Stimulated activated naive CD8-positive, alpha-beta T cell treated with anti-CD3 and anti-CD28 coated beads, Interleukin-15, amount 100 ng/mL, for 72 hours (primary cell): Measurements from ENCODE around the gene HAUS5.
"Not testable (repeated sequence)": the region's sequence is repeated elsewhere in the genome, so short reads cannot be mapped to it uniquely, and the experiment has no call there.

Experiments
- ATAC-seq: fragments of 150-1000 bp; cut with Tn5 transposase; 2 replicates; pipeline ENCODE4 v1.10.0; 2021; ENCODE audit warnings: mild to moderate bottlenecking, moderate library complexity
- DNase-seq, 2 donors: peaks; one replicate each; pipeline ENCODE4 v3.0.0; 2021 to 2022
- H3K27ac Mint-ChIP-seq, 2 donors: one replicate each; pipeline ENCODE4 v1.8.0; 2022; ENCODE audit warnings: mild to moderate bottlenecking in 2 of 2, mixed read lengths in 2 of 2, moderate library complexity in 2 of 2
- H3K27me3 Mint-ChIP-seq: one replicate; pipeline ENCODE4 v1.8.0; 2022; ENCODE audit warnings: mixed read lengths
- H3K4me1 Mint-ChIP-seq: one replicate; pipeline ENCODE4 v1.8.0; 2022; ENCODE audit warnings: mild to moderate bottlenecking, mixed read lengths
- H3K4me3 Mint-ChIP-seq, 2 donors: one replicate each; pipeline ENCODE4 v1.8.0; 2022; ENCODE audit warnings: mild to moderate bottlenecking in 2 of 2, mixed read lengths in 2 of 2, moderate library complexity in 1 of 2
- H3K9me3 Mint-ChIP-seq, 2 donors: one replicate each; pipeline ENCODE4 v1.8.0; 2022; ENCODE audit warnings: mixed read lengths in 2 of 2

HAUS5 gene

DNA sequence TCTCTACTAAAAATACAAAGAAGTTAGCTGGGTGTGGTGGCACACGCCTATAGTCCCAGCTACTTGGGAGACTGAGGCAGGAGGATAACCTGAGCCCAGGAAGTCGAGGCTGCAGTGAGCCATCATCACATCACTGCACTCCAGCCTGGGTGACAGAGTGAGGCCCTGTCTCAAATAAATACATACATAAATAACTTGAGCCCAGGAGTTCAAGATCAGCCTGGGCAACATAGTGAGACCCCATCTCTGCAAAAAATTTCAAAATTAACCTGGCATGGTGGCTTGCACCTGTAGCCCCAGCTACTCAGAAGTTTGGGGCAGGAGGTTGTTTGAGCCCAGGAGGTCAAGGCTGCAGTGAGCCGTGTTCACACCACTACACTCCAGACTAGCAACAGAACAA is 17.5 kb upstream of the HAUS5 start:
- Mint-ChIP-seq H3K4me1 (peaks cover 10% of the 10 kb centered on the region), H3K27me3 (peaks cover 14% of the 10 kb centered on the region)
- ATAC-seq, H3K9me3 Mint-ChIP-seq, H3K27ac Mint-ChIP-seq, H3K4me3 Mint-ChIP-seq, DNase-seq: not testable (repeated sequence)

DNA sequence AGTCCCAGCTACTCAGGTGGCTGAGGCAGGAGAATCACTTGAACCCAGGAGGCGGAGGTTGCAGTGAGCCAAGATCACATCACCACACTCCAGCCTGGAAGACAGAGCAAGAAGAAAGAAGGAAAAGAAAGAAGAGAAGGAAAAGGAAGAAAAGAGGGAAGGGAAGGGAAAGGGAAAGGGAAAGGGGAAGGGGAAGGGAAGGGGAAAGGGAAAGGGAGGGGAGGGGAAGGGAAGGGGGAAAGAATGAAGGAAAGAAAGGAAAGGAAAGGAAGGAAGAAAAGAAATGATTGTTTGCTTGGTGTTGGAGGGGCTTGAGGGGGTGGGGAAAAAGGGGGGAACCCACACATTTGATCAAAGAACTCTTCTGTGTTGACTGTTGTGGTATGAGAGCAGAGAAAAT is 16.6 kb upstream of the HAUS5 start:
- no peak for ATAC-seq
- Mint-ChIP-seq H3K27me3 (peaks cover 14% of the 10 kb centered on the region), H3K4me3 (no peak overlapping the region), H3K9me3 (no peaks in the 10 kb centered on the region), H3K4me1 (peaks cover 10% of the 10 kb centered on the region), H3K27ac (no peak overlapping the region)
- DNase-seq, result no peak

- peak; percentile 25 to 38 for DNase-seq
- Mint-ChIP-seq H3K4me3 (peak overlapping the region; percentile 39 to 53), H3K27ac (peak overlapping the region in 1 of 2 donors; percentile 88)
Measured at GRCh38 chr19:35596366-35596999, 16.1 kb upstream of the HAUS5 start.

DNA sequence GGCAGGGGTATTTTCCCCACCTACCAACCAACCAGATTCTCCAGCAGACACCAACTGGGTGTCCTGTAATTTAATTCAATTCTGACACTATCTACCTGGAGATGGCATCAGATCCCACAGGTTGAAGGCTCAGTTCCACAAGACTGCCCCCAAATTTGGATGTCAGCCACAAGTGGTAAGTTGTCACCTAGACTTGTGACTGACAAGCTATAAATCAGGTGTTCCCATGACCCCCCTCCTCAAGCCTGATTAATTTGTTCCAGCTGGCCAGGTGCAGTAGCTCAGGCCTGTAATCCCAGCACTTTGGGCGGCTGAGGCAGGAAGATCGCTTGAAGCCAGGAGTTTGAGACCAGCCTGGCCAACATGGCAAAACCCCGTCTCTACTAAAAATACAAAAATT is 10.6 kb upstream of the HAUS5 start:
- H3K4me1 Mint-ChIP-seq, result peaks cover under 1% of the 10 kb centered on the region
- H3K9me3 Mint-ChIP-seq, result no peaks in the 10 kb centered on the region
- no peak overlapping the region for H3K4me3 Mint-ChIP-seq
- no peak overlapping the region for H3K27ac Mint-ChIP-seq
- DNase-seq, result no peak
- no peaks in the 10 kb centered on the region for H3K27me3 Mint-ChIP-seq
- ATAC-seq, result no peak

More at GRCh38 chr19:35596366-35596999, 16.1 kb upstream of the HAUS5 start:
- Mint-ChIP-seq H3K4me1 (peaks cover 10% of the 10 kb centered on the region), H3K9me3 (no peaks in the 10 kb centered on the region), H3K27me3 (peaks cover 14% of the 10 kb centered on the region)
- peak; percentile 90 for ATAC-seq

DNA sequence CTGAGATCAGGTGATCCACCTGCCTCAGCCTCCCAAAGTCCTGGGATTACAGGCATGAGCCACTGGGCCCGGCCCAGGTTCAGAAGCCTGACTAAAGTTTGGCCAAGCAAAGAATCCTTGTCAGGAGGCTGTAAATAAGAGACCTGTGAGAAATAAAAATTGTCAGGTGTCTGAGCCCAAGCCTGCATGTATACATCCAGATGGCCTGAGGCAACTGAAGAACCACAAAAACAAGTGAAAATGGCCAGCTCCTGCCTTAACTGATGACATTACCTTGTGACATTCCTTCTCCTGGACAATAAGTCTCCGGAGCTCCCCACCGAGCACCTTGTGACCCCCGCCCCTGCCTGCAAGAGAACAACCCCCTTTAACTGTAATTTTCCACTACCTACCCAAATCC is 8.1 kb upstream of the HAUS5 start:
- not testable (repeated sequence) for H3K4me3 Mint-ChIP-seq, H3K4me1 Mint-ChIP-seq, ATAC-seq, DNase-seq, H3K27me3 Mint-ChIP-seq, H3K27ac Mint-ChIP-seq
- H3K9me3 Mint-ChIP-seq, result peaks cover 8 to 12% of the 10 kb centered on the region in 2 donors

GRCh38 chr19:35607170-35607569 is 5.4 kb upstream of the HAUS5 start:
- not testable (repeated sequence) for H3K27me3 Mint-ChIP-seq, DNase-seq, H3K27ac Mint-ChIP-seq, H3K4me3 Mint-ChIP-seq, ATAC-seq
- Mint-ChIP-seq H3K9me3 (peaks cover 8 to 12% of the 10 kb centered on the region in 2 donors), H3K4me1 (peaks cover 18% of the 10 kb centered on the region)

DNA sequence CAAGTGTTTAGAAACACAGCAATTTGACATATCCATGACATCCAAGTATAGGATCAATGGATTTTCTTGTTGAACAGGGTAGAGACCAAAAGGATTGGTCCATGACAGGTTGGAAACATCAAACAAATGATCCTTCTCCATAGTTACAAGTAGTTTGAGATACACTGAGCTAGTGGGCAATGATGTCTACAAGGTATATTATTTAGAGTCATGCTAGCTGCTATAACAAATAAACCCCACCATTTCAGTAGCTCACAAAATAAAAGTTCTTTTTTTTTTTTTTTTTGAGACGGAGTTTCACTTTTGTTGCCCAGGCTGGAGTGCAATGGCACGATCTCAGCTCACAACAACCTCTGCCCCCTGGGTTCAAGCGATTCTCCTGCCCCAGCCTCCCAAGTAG is 4.9 kb upstream of the HAUS5 start:
- Mint-ChIP-seq H3K4me1 (peaks cover 23% of the 10 kb centered on the region), H3K4me3 (no peak overlapping the region), H3K27me3 (no peaks in the 10 kb centered on the region), H3K9me3 (peaks cover 8 to 12% of the 10 kb centered on the region in 2 donors), H3K27ac (no peak overlapping the region)
- DNase-seq (no peak), ATAC-seq (no peak)

GRCh38 chr19:35608251-35608650 is 4.3 kb upstream of the HAUS5 start:
- H3K27ac Mint-ChIP-seq, result no peak overlapping the region

DNA sequence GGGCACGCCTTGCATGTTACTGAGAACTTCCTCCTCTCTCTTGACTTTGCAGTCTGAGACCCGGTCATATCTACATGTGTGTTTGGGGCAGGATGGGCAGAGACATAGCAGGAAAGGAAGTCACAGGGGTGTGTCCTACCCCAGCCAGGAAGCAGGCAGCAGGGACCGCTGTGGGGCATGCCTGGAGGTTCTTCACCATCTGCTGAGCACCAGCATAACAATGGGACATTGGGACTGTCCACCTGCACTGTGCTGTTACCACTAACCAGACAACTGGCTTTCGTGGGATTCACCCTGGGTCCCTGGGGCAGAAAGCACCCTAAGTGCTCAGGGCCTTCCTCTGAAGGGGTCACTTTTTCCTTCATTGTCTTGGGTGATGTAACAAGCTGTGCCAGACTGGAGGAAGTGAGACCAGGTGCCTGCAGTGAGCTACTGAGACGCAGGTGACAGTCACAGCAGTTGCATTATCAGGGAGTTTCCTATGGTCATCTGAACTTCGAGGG is 2.6 kb upstream of the HAUS5 start:
- Mint-ChIP-seq H3K27me3 (no peaks in the 10 kb centered on the region), H3K4me3 (peak overlapping the region in 1 of 2 donors; percentile 19), H3K4me1 (peaks cover 33% of the 10 kb centered on the region), H3K27ac (peak overlapping the region; percentile 82), H3K9me3 (peaks cover 8 to 12% of the 10 kb centered on the region in 2 donors)
- DNase-seq, result peak in 1 of 2 donors; percentile 38
- ATAC-seq, result peak; percentile 50

More at GRCh38 chr19:35608251-35608650, 4.3 kb upstream of the HAUS5 start:
- ATAC-seq (no peak), DNase-seq (no peak)
- Mint-ChIP-seq H3K4me1 (peaks cover 25% of the 10 kb centered on the region), H3K4me3 (no peak overlapping the region), H3K9me3 (peaks cover 8 to 12% of the 10 kb centered on the region in 2 donors), H3K27me3 (no peaks in the 10 kb centered on the region)

DNA sequence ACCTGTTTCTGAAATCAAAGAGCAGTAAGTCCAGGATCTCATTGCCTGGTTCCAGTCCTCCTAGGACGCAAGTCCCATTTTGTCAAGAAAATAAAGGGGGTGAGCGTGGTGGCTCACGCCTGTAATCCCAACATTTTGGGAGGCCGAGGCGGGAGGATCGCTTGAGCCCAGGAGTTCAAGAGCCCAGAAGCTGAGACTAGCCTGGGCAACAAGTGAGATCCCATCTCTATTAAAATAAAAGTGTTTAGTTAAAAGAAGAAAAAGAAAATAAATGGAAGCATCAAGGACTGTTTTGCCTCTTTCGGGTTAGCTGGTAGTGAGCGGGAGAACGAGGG is 344 bp upstream of the HAUS5 start:
- peak overlapping the region; percentile 95 to 96 for H3K27ac Mint-ChIP-seq
- peak; percentile 8 for ATAC-seq
- peak overlapping the region; percentile 84 to 91 for H3K4me3 Mint-ChIP-seq
- peaks cover 8 to 12% of the 10 kb centered on the region in 2 donors for H3K9me3 Mint-ChIP-seq
- no peaks in the 10 kb centered on the region for H3K27me3 Mint-ChIP-seq
- DNase-seq, result no peak
- H3K4me1 Mint-ChIP-seq, result peaks cover 33% of the 10 kb centered on the region

- no peak for ATAC-seq
- Mint-ChIP-seq H3K9me3 (peaks cover 3 to 4% of the 10 kb centered on the region in 2 donors), H3K27ac (peak overlapping the region; percentile 85 to 95)
Measured at GRCh38 chr19:35613574-35613973, 1.0 kb downstream of the HAUS5 start.

GRCh38 chr19:35615036-35615435 is 2.5 kb downstream of the HAUS5 start:
- Mint-ChIP-seq H3K27ac (no peak overlapping the region), H3K27me3 (no peaks in the 10 kb centered on the region), H3K4me3 (no peak overlapping the region), H3K9me3 (no peaks in the 10 kb centered on the region), H3K4me1 (peaks cover 25% of the 10 kb centered on the region)
- no peak for DNase-seq
- ATAC-seq, result no peak

More at GRCh38 chr19:35613574-35613973, 1.0 kb downstream of the HAUS5 start:
- Mint-ChIP-seq H3K4me1 (peaks cover 33% of the 10 kb centered on the region), H3K27me3 (no peaks in the 10 kb centered on the region), H3K4me3 (peak overlapping the region; percentile 84 to 91)
- DNase-seq, result no peak

DNA sequence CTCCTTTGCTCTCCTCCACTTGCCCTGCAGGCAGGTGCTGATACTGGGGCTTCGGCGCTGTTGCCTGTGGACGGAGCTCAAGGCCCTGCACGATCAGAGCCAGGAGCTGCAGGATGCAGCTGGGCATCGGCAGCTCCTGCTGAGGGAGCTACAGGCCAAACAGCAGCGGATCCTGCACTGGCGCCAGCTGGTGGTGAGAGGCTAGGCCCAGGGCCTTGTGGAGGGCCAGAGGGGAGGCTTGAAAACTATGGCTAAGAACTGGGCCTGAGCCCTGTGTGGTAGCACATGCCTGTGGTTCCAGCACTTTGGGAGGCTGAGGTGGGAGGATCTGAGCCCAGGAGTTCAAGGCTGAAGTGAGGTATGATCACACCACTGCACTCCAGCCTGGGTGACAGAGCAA is 6.3 kb downstream of the HAUS5 start:
- Mint-ChIP-seq H3K4me3 (no peak overlapping the region), H3K27ac (no peak overlapping the region), H3K27me3 (no peaks in the 10 kb centered on the region), H3K9me3 (no peaks in the 10 kb centered on the region), H3K4me1 (peaks cover 2% of the 10 kb centered on the region)
- ATAC-seq (no peak), DNase-seq (no peak)

DNA sequence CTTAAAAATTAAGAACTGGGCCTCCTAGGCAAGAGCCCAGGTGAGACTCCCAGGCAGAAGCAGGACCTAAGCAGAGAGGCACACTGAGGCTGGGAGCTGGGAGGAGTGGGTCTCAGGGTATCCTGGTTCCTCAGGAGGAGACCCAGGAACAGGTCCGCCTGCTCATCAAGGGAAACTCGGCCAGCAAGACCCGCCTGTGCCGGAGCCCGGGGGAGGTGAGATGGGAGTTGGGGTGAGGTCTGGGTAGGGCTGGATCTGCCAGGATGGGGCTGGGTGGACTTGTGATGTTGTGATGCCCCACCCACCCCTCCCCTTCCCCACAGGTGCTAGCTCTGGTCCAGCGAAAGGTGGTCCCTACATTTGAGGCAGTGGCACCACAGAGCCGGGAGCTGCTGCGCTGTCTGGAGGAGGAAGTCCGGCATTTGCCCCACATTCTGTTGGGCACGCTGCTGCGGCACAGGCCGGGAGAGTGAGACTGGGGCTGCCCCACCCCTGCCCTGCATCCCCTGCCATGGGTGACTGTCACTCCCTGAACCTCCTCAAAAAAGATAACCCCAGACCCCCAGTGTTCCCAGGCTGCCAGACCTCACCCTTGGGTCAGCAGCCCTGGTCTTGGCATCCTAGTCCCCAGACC is 6.9 kb downstream of the HAUS5 start:
- H3K4me3 Mint-ChIP-seq, result no peak overlapping the region
- no peak for ATAC-seq
- H3K4me1 Mint-ChIP-seq, result no peaks in the 10 kb centered on the region
- no peaks in the 10 kb centered on the region for H3K9me3 Mint-ChIP-seq
- no peak for DNase-seq
- H3K27ac Mint-ChIP-seq, result no peak overlapping the region
- H3K27me3 Mint-ChIP-seq, result no peaks in the 10 kb centered on the region

DNA sequence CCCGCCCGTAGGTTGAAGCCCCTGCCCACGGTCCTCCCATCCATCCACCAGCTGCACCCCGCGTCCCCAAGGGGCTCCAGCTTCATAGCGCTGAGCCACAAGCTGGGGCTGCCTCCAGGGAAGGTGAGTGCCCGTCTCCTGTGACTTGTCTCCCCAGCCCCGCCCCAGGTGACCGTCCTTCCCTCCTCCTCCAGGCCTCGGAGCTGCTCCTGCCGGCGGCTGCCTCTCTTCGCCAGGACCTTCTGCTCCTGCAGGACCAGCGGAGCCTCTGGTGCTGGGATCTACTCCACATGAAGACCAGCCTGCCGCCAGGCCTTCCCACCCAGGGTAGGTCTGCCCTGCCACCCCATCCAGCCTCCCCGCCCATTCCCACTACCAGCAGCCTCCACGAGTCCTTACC is 7.5 kb downstream of the HAUS5 start:
- no peak overlapping the region for H3K27ac Mint-ChIP-seq
- DNase-seq (no peak), ATAC-seq (no peak)
- no peaks in the 10 kb centered on the region for H3K9me3 Mint-ChIP-seq
- no peaks in the 10 kb centered on the region for H3K27me3 Mint-ChIP-seq
- no peaks in the 10 kb centered on the region for H3K4me1 Mint-ChIP-seq
- H3K4me3 Mint-ChIP-seq, result no peak overlapping the region

DNA sequence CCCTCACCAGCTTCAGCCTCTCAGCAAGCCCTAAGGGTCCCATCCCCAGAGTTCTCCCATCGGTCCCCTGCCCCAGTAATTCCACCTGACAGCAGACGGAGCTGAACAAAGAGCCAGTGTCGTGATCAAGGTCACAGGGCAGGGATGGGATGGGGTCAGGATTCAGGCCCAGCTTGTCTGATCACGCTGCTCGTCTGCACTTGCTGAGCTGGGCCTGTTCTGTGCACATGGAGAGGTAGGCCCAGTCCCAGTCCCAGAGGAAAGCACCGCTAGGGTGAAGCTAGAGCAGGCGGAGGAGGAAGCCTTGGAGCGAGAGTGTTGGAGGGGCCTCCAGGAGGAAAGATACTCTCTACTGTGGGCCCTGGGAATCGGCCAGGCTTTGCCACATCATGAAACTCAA is 9.2 kb downstream of the HAUS5 start:
- no peaks in the 10 kb centered on the region for H3K4me1 Mint-ChIP-seq
- no peaks in the 10 kb centered on the region for H3K27me3 Mint-ChIP-seq
- H3K9me3 Mint-ChIP-seq, result no peaks in the 10 kb centered on the region
- DNase-seq (no peak), ATAC-seq (no peak)
- H3K27ac Mint-ChIP-seq, result peak overlapping the region; percentile 24 to 54
- H3K4me3 Mint-ChIP-seq, result no peak overlapping the region
